Measurements from ENCODE around the gene SH3RF2. TPM values are rescaled to one million over a fixed set of nuclear protein-coding genes. Genes with fewer than 3 reads are reported as not detected.
A peak's percentile ranks its signal among the peaks of the same experiment; 100 is the strongest.

The SH3RF2 gene
- polyA plus RNA-seq, 3 donors = not detected

DNA sequence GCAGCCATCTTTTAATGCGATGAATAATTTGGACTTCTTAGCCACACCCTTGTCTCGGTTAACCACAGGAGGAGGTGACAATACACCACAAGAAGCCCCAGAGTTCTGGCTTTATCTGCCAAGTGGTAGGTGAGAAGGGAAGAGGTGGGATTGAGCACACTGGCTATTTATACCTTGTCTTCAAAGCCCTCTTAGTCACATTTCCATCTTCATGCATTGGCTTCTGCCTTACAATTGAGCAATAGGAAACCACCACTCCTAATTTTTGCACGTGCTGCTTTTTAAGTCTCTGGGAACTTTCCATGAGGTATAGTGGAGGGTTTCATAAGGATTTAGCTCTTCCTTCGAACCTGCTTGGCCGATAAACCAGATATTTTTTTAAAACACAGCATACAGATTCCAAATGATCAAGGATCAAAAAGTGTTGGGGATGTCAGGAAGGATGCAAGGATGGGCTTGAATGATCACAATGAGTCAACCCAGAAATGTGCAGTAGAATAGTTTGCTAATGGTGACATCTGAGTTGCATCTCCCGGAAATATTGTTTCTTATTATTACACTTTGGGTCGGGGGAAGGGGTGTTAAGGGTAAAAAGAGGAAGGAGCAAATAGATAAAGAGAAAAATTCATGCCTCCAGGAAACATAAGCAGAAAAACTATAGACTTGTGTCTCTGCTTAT is 143.5 kb downstream of the SH3RF2 start:
- DNase-seq = peak in 1 of 3 donors; percentile 17
- H3K79me2 ChIP-seq (ENCODE audit: insufficient read depth, low read length) = no peaks in the 10 kb centered on the region
- H3K4me3 ChIP-seq (replicated peaks in 1 of 3; ENCODE audit: low read depth in 2 of 3, low read length in 3 of 3) = no peak overlapping the region
- no peak overlapping the region for H3K27ac ChIP-seq (ENCODE audit: low read depth in 1 of 2, low read length in 2 of 2)
- H3K9me3 ChIP-seq (replicated peaks in 1 of 2; ENCODE audit: control insufficient read depth in 1 of 2, insufficient read depth in 1 of 2, low read length in 2 of 2) = no peaks in the 10 kb centered on the region
- H2AFZ ChIP-seq (ENCODE audit: insufficient read depth, low read depth, low read length, poor library complexity, severe bottlenecking) = peak overlapping the region; percentile 16
- no peak overlapping the region for H3K27ac Mint-ChIP-seq
- no peaks in the 10 kb centered on the region for H4K20me1 ChIP-seq (ENCODE audit: insufficient read depth, low read length)
- no peaks in the 10 kb centered on the region for H3K36me3 ChIP-seq (replicated peaks in 1 of 2; ENCODE audit: control insufficient read depth in 1 of 2, insufficient read depth in 2 of 2, low read length in 2 of 2)
- no peak overlapping the region for H3K9ac ChIP-seq (ENCODE audit: insufficient read depth, low read length, poor library complexity, severe bottlenecking)
- peak overlapping the region in 1 of 2 donors; percentile 10 for H3K4me3 Mint-ChIP-seq
- peaks cover 0 to 6% (median 0%) of the 10 kb centered on the region in 7 donors for H3K9me3 Mint-ChIP-seq
- no peak overlapping the region for H3K4me2 ChIP-seq (replicated peaks; ENCODE audit: extremely low read depth, low read length, poor library complexity, severe bottlenecking)
- no CpG with 5 or more reads among the region's 7 CpGs for WGBS (ENCODE audit: insufficient coverage)
- H3K4me1 Mint-ChIP-seq = peaks cover 26% of the 10 kb centered on the region
- no peaks in the 10 kb centered on the region for H3K36me3 Mint-ChIP-seq
- intact Hi-C loops (cut with micrococcal nuclease) = no loop called here
- TF ChIP-seq, protein P1, sequence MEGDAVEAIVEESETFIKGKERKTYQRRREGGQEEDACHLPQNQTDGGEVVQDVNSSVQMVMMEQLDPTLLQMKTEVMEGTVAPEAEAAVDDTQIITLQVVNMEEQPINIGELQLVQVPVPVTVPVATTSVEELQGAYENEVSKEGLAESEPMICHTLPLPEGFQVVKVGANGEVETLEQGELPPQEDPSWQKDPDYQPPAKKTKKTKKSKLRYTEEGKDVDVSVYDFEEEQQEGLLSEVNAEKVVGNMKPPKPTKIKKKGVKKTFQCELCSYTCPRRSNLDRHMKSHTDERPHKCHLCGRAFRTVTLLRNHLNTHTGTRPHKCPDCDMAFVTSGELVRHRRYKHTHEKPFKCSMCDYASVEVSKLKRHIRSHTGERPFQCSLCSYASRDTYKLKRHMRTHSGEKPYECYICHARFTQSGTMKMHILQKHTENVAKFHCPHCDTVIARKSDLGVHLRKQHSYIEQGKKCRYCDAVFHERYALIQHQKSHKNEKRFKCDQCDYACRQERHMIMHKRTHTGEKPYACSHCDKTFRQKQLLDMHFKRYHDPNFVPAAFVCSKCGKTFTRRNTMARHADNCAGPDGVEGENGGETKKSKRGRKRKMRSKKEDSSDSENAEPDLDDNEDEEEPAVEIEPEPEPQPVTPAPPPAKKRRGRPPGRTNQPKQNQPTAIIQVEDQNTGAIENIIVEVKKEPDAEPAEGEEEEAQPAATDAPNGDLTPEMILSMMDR (IDR thresholded peaks at IDR 0.05) = no peak
- H3K4me1 ChIP-seq (ENCODE audit: control insufficient read depth in 1 of 2, insufficient read depth in 2 of 2, low read length in 2 of 2) = peaks cover 15 to 21% of the 10 kb centered on the region in 2 donors
- peaks cover 0 to 7% (median 0%) of the 10 kb centered on the region in 3 donors for H3K27me3 Mint-ChIP-seq (ENCODE audit: low read depth in 3 of 3)
- H3K27me3 ChIP-seq (ENCODE audit: control insufficient read depth in 2 of 2, insufficient read depth in 2 of 2, low read length in 2 of 2) = no peaks in the 10 kb centered on the region

GRCh38 chr5:146081556-146081955 is 145.2 kb downstream of the SH3RF2 start:
- 78% methylated on average over 4 of the region's 6 CpGs for WGBS (ENCODE audit: insufficient coverage)
- no peaks in the 10 kb centered on the region for H4K20me1 ChIP-seq (ENCODE audit: insufficient read depth, low read length)
- H2AFZ ChIP-seq (ENCODE audit: insufficient read depth, low read depth, low read length, poor library complexity, severe bottlenecking) = no peak overlapping the region
- no peak for DNase-seq
- Mint-ChIP-seq H3K36me3 (no peaks in the 10 kb centered on the region), H3K27me3 (ENCODE audit: low read depth in 3 of 3) (peaks cover 0 to 7% (median 0%) of the 10 kb centered on the region in 3 donors), H3K4me3 (no peak overlapping the region), H3K9me3 (peaks cover 0 to 6% (median 0%) of the 10 kb centered on the region in 7 donors), H3K27ac (peak overlapping the region in 1 of 7 donors; percentile 23), H3K4me1 (peaks cover 18% of the 10 kb centered on the region)
- TF ChIP-seq, protein P1 (IDR thresholded peaks at IDR 0.05) = no peak
- no peaks in the 10 kb centered on the region for H3K36me3 ChIP-seq (replicated peaks in 1 of 2; ENCODE audit: control insufficient read depth in 1 of 2, insufficient read depth in 2 of 2, low read length in 2 of 2)
- intact Hi-C loops (cut with micrococcal nuclease) = no loop called here
- no peaks in the 10 kb centered on the region for H3K27me3 ChIP-seq (ENCODE audit: control insufficient read depth in 2 of 2, insufficient read depth in 2 of 2, low read length in 2 of 2)
- no peaks in the 10 kb centered on the region for H3K79me2 ChIP-seq (ENCODE audit: insufficient read depth, low read length)
- H3K27ac ChIP-seq (ENCODE audit: low read depth in 1 of 2, low read length in 2 of 2) = no peak overlapping the region
- no peak overlapping the region for H3K4me3 ChIP-seq (replicated peaks in 1 of 3; ENCODE audit: low read depth in 2 of 3, low read length in 3 of 3)
- H3K4me1 ChIP-seq (ENCODE audit: control insufficient read depth in 1 of 2, insufficient read depth in 2 of 2, low read length in 2 of 2) = peaks cover 7 to 12% of the 10 kb centered on the region in 2 donors
- H3K9me3 ChIP-seq (replicated peaks in 1 of 2; ENCODE audit: control insufficient read depth in 1 of 2, insufficient read depth in 1 of 2, low read length in 2 of 2) = no peaks in the 10 kb centered on the region
- H3K4me2 ChIP-seq (replicated peaks; ENCODE audit: extremely low read depth, low read length, poor library complexity, severe bottlenecking) = no peak overlapping the region
- H3K9ac ChIP-seq (ENCODE audit: insufficient read depth, low read length, poor library complexity, severe bottlenecking) = no peak overlapping the region

All from CD14-positive monocyte (primary cell).